GM13976 (cell line): ENCODE results near the gene PIGZ.

ENCODE experiments used
- DNase-seq: peaks from one replicate; pipeline ENCODE4 v3.0.0; 2012; ENCODE audit warnings: low spot score
- in situ Hi-C: fragments of 300-500 bp; cut with MboI; formaldehyde crosslinking; loops from one replicate; pipeline ENCODE4 v1.12.0; 2022; ENCODE audit warnings: low sequenced_read_pairs, mixed read lengths, inconsistent platforms; ENCODE audit not compliant: unreplicated experiment
- TF ChIP-seq, protein P1 (sequence below): IDR thresholded peaks from 2 replicates; pipeline ENCODE4 v1.5.1; 2012; ENCODE audit warnings: borderline replicate concordance, mild to moderate bottlenecking; ENCODE audit not compliant: insufficient read depth; ENCODE audit errors: extremely low read depth, missing control alignments, control extremely low read depth

The PIGZ gene

GRCh38 chr3:196967412-196968232, 1.0 kb downstream of the PIGZ start:
- in situ Hi-C loops = no loop called here
- TF ChIP-seq, protein P1, sequence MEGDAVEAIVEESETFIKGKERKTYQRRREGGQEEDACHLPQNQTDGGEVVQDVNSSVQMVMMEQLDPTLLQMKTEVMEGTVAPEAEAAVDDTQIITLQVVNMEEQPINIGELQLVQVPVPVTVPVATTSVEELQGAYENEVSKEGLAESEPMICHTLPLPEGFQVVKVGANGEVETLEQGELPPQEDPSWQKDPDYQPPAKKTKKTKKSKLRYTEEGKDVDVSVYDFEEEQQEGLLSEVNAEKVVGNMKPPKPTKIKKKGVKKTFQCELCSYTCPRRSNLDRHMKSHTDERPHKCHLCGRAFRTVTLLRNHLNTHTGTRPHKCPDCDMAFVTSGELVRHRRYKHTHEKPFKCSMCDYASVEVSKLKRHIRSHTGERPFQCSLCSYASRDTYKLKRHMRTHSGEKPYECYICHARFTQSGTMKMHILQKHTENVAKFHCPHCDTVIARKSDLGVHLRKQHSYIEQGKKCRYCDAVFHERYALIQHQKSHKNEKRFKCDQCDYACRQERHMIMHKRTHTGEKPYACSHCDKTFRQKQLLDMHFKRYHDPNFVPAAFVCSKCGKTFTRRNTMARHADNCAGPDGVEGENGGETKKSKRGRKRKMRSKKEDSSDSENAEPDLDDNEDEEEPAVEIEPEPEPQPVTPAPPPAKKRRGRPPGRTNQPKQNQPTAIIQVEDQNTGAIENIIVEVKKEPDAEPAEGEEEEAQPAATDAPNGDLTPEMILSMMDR = no peak
- no peak for DNase-seq

- in situ Hi-C loops = no loop called here
- DNase-seq = no peak
- TF ChIP-seq, protein P1 = no peak
Measured at GRCh38 chr3:196966526-196967401, 1.9 kb downstream of the PIGZ start.

DNA sequence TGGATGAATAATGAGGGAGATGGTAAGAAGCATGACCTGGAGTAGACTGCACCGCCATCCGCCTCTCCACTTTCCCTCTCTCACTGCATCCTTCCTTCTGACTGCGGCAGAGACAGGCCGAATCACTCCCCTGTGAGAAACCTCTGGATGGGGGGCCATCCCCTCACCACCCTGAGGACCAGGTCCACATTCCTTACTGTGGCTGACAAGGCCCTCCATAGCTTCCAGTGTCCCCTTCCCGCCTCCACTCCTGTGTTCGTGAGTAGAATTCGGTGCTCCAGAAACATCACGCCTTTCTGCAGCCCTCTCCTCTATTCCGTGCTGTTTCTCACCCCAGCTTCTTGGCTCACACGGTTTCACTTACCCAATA, 2.8 kb downstream of the PIGZ start:
- DNase-seq = no peak
- in situ Hi-C loops = no loop called here
- TF ChIP-seq, protein P1 = no peak

DNA sequence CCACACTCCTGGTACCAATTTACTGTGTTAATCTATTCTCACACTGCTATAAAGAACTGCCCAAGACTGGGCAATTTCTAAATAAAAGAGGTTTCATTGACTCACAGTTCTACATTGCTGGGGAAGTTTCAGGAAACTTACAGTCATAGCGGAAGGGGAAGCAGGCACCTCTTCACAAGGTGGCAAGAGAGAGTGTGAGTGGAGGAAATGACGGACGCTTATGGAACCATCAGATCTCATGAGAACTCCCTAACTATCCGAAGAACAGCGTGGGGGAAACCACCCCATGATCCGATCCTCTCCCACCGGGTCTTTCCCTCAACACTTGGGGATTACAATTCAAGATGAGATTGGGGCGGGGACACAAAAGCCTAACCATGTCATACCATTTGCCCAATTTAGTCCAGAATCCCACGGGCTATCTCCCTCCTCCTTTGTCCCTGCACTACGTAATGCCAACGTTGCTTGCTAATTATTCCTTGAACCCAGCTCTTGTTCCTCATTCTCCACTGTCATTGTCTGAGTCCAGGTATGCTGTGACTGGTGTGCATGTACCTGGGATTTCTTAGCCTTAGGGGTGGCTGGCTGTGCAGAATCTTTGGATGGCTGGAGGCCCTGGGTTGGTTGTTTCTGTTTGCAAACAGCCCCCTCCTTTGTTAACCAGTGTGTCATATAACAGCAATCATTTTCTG, 3.4 kb downstream of the PIGZ start:
- no peak for DNase-seq
- TF ChIP-seq, protein P1 = no peak
- in situ Hi-C loops = no loop called here

DNA sequence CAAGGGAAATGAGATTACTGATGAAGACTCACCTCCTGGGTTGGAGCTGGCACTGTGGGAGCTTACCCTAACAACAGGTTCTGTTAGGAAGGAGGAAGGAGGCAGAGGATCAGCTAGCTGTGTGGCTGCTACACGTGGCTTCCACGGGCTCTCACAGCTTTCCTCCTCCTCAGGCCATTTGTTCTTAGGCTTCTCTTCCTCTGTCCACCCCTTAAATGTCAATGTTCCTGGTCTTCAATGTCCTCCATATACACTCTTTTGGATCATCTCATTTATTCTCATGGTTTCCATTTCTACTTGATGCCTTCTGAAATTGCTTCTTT, 5.0 kb downstream of the PIGZ start:
- in situ Hi-C loops = no loop called here
- DNase-seq = no peak
- TF ChIP-seq, protein P1 = no peak

DNA sequence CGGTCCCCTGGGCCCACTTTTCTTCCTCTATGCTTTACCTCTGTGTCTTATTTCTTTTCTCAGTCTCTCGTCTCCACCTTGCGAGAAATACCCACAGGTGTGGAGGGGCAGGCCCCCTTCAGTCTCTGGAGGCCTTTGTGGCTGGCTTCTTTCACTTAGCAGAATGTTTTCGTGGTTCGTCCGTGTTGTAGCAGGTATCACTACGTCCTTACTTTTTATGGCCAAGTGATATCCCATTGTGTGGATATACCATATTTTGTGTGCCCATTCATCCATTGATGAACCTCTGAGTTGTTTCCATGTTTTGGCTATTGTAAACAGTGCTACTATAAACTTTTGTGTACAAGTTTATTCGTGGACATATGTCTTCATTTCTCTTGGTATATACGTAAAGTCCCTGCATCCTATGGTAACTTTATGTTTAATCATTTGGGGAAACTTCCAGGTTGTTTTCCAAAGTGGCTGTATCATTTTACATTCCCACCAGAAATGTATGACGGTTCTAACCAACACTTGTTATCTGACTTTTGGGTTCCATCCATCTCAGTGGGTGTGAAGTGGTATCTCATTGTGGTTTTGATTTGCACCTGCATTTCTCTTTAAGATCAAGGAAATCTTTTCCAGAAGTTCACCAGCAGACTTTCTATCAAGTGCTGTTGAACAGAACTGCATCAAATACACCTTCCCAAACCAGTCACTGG, 5.6 kb downstream of the PIGZ start:
- no peak for DNase-seq
- TF ChIP-seq, protein P1 = no peak
- in situ Hi-C loops = no loop called here
